ENCODE measurements around the gene ATP9B.

The ATP9B gene, protein sequence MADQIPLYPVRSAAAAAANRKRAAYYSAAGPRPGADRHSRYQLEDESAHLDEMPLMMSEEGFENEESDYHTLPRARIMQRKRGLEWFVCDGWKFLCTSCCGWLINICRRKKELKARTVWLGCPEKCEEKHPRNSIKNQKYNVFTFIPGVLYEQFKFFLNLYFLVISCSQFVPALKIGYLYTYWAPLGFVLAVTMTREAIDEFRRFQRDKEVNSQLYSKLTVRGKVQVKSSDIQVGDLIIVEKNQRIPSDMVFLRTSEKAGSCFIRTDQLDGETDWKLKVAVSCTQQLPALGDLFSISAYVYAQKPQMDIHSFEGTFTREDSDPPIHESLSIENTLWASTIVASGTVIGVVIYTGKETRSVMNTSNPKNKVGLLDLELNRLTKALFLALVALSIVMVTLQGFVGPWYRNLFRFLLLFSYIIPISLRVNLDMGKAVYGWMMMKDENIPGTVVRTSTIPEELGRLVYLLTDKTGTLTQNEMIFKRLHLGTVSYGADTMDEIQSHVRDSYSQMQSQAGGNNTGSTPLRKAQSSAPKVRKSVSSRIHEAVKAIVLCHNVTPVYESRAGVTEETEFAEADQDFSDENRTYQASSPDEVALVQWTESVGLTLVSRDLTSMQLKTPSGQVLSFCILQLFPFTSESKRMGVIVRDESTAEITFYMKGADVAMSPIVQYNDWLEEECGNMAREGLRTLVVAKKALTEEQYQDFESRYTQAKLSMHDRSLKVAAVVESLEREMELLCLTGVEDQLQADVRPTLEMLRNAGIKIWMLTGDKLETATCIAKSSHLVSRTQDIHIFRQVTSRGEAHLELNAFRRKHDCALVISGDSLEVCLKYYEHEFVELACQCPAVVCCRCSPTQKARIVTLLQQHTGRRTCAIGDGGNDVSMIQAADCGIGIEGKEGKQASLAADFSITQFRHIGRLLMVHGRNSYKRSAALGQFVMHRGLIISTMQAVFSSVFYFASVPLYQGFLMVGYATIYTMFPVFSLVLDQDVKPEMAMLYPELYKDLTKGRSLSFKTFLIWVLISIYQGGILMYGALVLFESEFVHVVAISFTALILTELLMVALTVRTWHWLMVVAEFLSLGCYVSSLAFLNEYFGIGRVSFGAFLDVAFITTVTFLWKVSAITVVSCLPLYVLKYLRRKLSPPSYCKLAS

DNA sequence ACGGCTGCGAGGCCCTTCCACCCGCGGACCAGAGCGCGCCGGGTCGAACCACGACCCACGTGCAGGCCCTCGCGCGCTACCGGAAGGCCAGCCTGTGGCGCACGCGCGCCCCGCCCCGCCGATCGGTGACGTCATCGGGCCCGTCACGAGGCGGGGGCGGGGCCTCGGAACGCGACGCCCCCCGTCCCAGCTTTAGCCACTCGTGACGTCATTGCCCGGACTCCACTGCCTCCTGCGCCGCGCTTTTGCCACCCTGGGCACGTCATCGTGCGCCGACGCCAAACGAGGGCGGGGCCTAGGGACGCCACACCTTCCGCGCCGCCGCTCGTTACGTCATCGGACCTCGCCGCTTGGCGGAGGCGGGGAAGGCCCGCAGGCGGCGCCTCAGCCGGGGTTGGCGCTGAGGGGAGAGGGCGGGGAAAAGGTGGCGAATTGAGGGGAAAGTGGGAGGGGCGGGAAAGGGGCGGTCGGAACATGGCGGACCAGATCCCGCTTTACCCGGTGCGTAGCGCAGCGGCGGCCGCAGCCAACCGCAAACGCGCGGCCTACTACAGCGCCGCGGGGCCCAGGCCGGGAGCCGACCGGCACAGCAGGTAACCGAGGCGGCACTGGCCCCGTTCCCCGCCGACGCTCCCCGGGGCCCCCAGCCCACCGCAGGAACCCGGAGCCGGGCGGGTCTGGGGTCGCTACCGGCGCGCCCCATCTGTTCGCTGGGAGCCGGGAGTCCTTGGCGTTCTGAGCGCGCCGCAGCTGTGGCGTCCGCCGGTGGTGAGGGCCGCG is at the start of gene ATP9B:
TSS of gene ATP9B (plus strand) at position 458 of the 780 bp plus-strand sequence. CDS start at position 475, 17 bp downstream.
- TF ChIP-seq ZFX (IDR thresholded peaks at IDR 0.05): peak; percentile 85
- TF ChIP-seq, protein P1, sequence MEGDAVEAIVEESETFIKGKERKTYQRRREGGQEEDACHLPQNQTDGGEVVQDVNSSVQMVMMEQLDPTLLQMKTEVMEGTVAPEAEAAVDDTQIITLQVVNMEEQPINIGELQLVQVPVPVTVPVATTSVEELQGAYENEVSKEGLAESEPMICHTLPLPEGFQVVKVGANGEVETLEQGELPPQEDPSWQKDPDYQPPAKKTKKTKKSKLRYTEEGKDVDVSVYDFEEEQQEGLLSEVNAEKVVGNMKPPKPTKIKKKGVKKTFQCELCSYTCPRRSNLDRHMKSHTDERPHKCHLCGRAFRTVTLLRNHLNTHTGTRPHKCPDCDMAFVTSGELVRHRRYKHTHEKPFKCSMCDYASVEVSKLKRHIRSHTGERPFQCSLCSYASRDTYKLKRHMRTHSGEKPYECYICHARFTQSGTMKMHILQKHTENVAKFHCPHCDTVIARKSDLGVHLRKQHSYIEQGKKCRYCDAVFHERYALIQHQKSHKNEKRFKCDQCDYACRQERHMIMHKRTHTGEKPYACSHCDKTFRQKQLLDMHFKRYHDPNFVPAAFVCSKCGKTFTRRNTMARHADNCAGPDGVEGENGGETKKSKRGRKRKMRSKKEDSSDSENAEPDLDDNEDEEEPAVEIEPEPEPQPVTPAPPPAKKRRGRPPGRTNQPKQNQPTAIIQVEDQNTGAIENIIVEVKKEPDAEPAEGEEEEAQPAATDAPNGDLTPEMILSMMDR (conservative IDR thresholded peaks at IDR 0.05): no peak
- peak within 1 kb of the TSS; percentile 85 for H3K27ac ChIP-seq

DNA sequence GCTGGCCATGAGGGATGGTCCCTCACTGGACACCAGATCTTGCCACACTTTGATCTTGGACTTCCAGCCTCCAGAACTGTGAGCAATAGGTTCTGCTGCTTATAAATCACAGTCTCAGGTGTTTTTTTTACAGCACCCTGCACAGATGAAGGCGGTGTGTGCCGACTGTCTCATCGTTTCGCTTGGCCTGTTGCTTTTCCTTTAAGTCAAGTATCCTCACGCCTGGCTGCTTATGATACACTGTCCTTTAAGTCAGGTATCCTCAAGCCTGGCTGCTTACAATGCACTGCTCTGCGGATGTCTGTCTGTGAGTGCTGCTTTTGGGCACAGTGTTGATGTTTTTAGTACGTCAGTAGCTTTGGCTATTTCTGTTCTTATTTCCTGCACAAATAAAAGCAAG is 49.3 kb upstream of the ATP9B start:
- TF ChIP-seq, protein P1 (conservative IDR thresholded peaks at IDR 0.05): no peak
- no peak for TF ChIP-seq ZFX (IDR thresholded peaks at IDR 0.05)
- H3K27ac ChIP-seq: no peak overlapping the region

DNA sequence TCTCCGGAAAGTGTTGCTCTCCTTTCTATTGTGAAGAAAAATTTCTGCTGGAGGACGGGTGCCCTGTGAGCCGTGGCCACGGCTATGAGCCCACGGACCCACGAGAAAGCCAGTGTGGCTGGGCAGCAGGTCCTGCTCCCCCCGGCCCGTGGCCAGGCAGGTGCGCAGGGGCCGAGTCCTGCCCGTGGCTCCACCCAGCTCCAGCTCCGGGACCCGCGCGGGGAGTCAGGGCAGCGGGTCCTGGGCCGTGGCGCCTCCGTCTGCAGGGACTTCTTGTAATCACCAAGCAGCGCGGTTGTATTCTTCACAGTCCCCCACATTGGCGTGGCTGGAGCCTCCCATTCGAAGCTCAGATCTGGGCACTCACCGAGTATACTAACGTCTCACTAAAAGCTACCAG is 46.6 kb upstream of the ATP9B start:
- no peak overlapping the region for H3K27ac ChIP-seq
- TF ChIP-seq ZFX (IDR thresholded peaks at IDR 0.05): no peak
- TF ChIP-seq, protein P1 (conservative IDR thresholded peaks at IDR 0.05): no peak

DNA sequence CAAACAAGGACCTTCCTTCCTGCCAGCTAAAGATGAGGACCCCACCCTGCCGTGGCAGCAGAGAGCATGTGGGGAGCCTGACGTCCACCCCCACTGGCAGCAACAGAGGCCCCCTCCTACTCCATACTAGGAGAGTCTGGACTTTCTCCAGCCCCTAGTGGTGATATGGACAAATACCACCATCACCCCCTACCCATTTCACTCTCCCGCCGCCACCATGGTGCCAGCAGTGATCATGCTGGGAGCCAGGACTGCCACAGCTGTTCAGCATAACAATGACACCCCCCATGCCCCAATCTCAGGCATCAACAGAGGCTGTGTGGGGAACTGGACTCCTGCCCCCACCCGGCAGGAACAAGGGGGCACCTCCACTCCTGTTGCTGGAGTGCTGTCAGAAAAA is 42.7 kb upstream of the ATP9B start:
- TF ChIP-seq, protein P1 (conservative IDR thresholded peaks at IDR 0.05): no peak; the same call in 1 of the 2 replicates
- no peak for TF ChIP-seq ZFX (IDR thresholded peaks at IDR 0.05)
- no peak overlapping the region for H3K27ac ChIP-seq

DNA sequence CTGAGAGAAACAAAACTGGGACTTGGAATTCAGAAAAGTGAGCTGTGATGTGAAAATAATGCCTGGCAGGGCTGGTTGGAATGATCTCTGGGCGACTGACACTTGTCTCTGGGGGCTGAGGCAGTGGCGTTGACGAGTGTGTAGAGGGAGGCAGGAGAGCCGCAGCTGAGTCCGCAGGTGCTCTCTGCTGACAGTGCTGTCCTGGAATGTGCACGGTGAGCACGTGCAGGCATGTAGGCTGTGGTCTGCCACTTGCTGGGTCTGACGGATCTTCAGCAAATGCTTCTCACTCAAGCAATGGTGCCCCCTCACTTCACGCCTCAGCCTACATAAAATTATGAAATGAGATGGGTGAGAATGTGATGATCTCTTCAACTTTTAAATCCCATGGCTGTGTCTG is 38.5 kb upstream of the ATP9B start:
- no peak overlapping the region for H3K27ac ChIP-seq
- TF ChIP-seq ZFX (IDR thresholded peaks at IDR 0.05): no peak
- TF ChIP-seq, protein P1 (conservative IDR thresholded peaks at IDR 0.05): no peak

DNA sequence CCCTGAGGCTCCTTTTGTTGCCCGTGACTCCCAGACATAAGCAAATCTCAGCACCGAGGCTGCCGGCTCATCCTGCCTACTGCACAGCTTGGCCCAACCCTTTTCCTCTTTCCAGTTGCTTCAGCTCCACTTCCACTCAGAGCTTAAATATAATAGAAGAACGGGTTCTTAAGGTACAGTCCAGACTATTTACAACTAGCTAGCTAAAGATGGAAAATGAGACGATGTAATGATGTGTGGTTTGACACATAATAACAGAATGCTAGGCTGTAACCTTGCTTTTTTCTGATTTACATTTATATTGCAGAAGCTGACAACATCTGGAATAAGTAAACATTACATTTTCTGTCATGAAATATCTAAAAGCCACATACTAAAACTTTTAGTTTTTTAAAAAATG is 26.9 kb upstream of the ATP9B start:
- TF ChIP-seq, protein P1 (conservative IDR thresholded peaks at IDR 0.05): no peak
- TF ChIP-seq ZFX (IDR thresholded peaks at IDR 0.05): no peak
- H3K27ac ChIP-seq: no peak overlapping the region
